NCI-H2029 (cell line): Measurements from ENCODE around the gene YWHAB.
"Not testable (repeated sequence)": the region's sequence is repeated elsewhere in the genome, so short reads cannot be mapped to it uniquely, and the experiment has no call there.

Source experiments
- DNase-seq: peaks from one replicate; lab custom pipeline; 2025; lab: John Stamatoyannopoulos, UW

The YWHAB gene

GRCh38 chr20:44885392-44886265 lies at the start of gene YWHAB:
Gene YWHAB (plus strand): TSS chr20:44885705. CDS start chr20:44901534, 15,829 bp downstream.
- DNase-seq = peak; percentile 98

- DNase-seq = no peak
Observed at GRCh38 chr20:44836601-44837120, 48.8 kb upstream of the YWHAB start.

GRCh38 chr20:44837946-44838345 lies 47.6 kb upstream of the YWHAB start:
- no peak for DNase-seq

GRCh38 chr20:44838521-44838920 lies 47.0 kb upstream of the YWHAB start:
- DNase-seq = no peak

GRCh38 chr20:44839481-44839880 lies 46.0 kb upstream of the YWHAB start:
- no peak for DNase-seq

GRCh38 chr20:44840826-44841225 lies 44.7 kb upstream of the YWHAB start:
- no peak for DNase-seq

GRCh38 chr20:44841955-44842354 lies 43.5 kb upstream of the YWHAB start:
- DNase-seq = no peak

GRCh38 chr20:44843876-44844275 lies 41.6 kb upstream of the YWHAB start:
- no peak for DNase-seq

GRCh38 chr20:44848254-44849015 lies 37.1 kb upstream of the YWHAB start:
- DNase-seq = no peak

- no peak for DNase-seq
Observed at GRCh38 chr20:44849703-44850102, 35.8 kb upstream of the YWHAB start.

GRCh38 chr20:44850272-44850671 lies 35.2 kb upstream of the YWHAB start:
- DNase-seq = no peak

GRCh38 chr20:44850837-44851236 lies 34.7 kb upstream of the YWHAB start:
- DNase-seq = no peak

- no peak for DNase-seq
Observed at GRCh38 chr20:44851545-44851944, 34.0 kb upstream of the YWHAB start.

GRCh38 chr20:44856442-44856841 lies 29.1 kb upstream of the YWHAB start:
- no peak for DNase-seq

GRCh38 chr20:44856856-44857448 lies 28.6 kb upstream of the YWHAB start:
- DNase-seq = no peak

- DNase-seq = no peak
Observed at GRCh38 chr20:44858606-44859360, 26.7 kb upstream of the YWHAB start.

GRCh38 chr20:44861531-44862006 lies 23.9 kb upstream of the YWHAB start:
- no peak for DNase-seq

GRCh38 chr20:44862286-44862685 lies 23.2 kb upstream of the YWHAB start:
- no peak for DNase-seq

GRCh38 chr20:44863365-44864084 lies 22.0 kb upstream of the YWHAB start:
- not testable (repeated sequence) for DNase-seq

GRCh38 chr20:44864493-44864892 lies 21.0 kb upstream of the YWHAB start:
- DNase-seq = not testable (repeated sequence)
